HL-60/S4 treated with retinoic acid at 250 ng/mL for 4 days and 3 days (cell line): ENCODE data around the gene CAB39L.
"Not testable (repeated sequence)": the region's sequence is repeated elsewhere in the genome, so short reads cannot be mapped to it uniquely, and the experiment has no call there.

ENCODE experiments used
- in situ Hi-C: fragments of 300-500 bp; cut with MboI; formaldehyde crosslinking; loops from 2 replicates; pipeline ENCODE4 v1.7.0; 2022; ENCODE audit warnings: low sequenced_read_pairs

CAB39L gene

GRCh38 chr13:49348751-49349150 is 95.1 kb downstream of the CAB39L start:
- in situ Hi-C loops: no loop called here

GRCh38 chr13:49347650-49348385 is 96.0 kb downstream of the CAB39L start:
- in situ Hi-C loops: no loop called here

- in situ Hi-C loops: no loop called here
Measured at GRCh38 chr13:49346460-49346859, 97.4 kb downstream of the CAB39L start.

- in situ Hi-C loops: no loop called here
Measured at GRCh38 chr13:49343731-49344130, 100.1 kb downstream of the CAB39L start.

- in situ Hi-C loops: no loop called here
Measured at GRCh38 chr13:49343255-49343654, 100.6 kb downstream of the CAB39L start.

GRCh38 chr13:49342454-49342853 is 101.4 kb downstream of the CAB39L start:
- in situ Hi-C loops: no loop called here

- in situ Hi-C loops: no loop called here
Measured at GRCh38 chr13:49341941-49342340, 101.9 kb downstream of the CAB39L start.

- in situ Hi-C loops: no loop called here
Measured at GRCh38 chr13:49341517-49341916, 102.3 kb downstream of the CAB39L start.

- in situ Hi-C loops: no loop called here
Measured at GRCh38 chr13:49340161-49340560, 103.7 kb downstream of the CAB39L start.

GRCh38 chr13:49336655-49337054 is 107.2 kb downstream of the CAB39L start:
- in situ Hi-C loops: no loop called here

- in situ Hi-C loops: no loop called here
Measured at GRCh38 chr13:49330546-49330864, 113.4 kb downstream of the CAB39L start.

GRCh38 chr13:49329831-49330545 is 113.9 kb downstream of the CAB39L start:
- in situ Hi-C loops: no loop called here

- in situ Hi-C loops: not testable (repeated sequence)
Measured at GRCh38 chr13:49327145-49327544, 116.7 kb downstream of the CAB39L start.

GRCh38 chr13:49326222-49326917 is 117.5 kb downstream of the CAB39L start:
- in situ Hi-C loops: no loop called here

- in situ Hi-C loops: no loop called here
Measured at GRCh38 chr13:49323344-49323743, 120.5 kb downstream of the CAB39L start.

- in situ Hi-C loops: no loop called here
Measured at GRCh38 chr13:49322702-49323101, 121.2 kb downstream of the CAB39L start.

GRCh38 chr13:49320975-49321374 is 122.9 kb downstream of the CAB39L start:
- in situ Hi-C loops: no loop called here

- in situ Hi-C loops: no loop called here
Measured at GRCh38 chr13:49319951-49320350, 123.9 kb downstream of the CAB39L start.

- in situ Hi-C loops: no loop called here
Measured at GRCh38 chr13:49319551-49319950, 124.3 kb downstream of the CAB39L start.

GRCh38 chr13:49315756-49316482 is 127.9 kb downstream of the CAB39L start:
- in situ Hi-C loops: no loop called here

GRCh38 chr13:49315036-49315565 is 128.8 kb downstream of the CAB39L start:
- in situ Hi-C loops: no loop called here
